ENCODE measurements around the gene MIB2.
"Not testable (repeated sequence)": the region's sequence is repeated elsewhere in the genome, so short reads cannot be mapped to it uniquely, and the experiment has no call there.

Gene MIB2

GRCh38 chr1:1615256-1616044 is at the start of gene MIB2:
MIB2 (plus strand) TSS chr1:1615500; CDS start chr1:1623453, 7,953 bp downstream.
- DNase-seq (ENCODE audit: low read depth, low spot score) = peak; percentile 96

DNA sequence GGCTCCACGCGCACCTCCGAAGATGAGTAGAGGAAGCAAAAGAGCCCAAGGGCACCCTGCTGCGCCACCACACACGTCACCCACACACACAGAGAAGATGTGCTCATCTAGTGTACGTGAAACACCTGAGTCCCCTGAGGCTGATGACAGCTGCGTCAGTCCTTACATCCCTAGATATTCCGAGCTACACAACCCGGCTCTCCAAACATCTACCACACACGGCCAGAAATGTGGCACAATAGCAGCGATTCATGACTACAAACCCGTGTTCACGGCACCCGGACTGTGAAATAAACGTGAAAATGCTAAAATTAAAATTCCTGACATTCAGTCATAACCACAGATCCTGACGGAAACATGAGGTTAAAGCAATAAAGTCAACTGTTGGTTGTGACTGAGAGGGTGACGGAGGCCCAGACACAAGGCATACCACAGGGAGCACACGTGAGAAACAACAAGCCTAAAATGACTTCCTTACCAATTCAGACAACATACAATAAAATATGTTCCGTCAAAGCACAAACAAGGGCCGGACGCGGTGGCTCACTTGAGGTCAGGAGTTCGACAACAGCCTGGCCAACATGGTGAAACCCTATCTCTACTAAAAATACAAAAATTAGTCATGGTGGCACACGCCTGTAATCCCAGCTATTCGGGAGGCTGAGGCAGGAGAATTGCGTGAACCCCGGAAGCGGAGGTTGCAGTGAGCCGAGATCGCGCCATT is 48.0 kb upstream of the MIB2 start:
- DNase-seq (ENCODE audit: low read depth, low spot score) = no peak

- DNase-seq (ENCODE audit: low read depth, low spot score) = no peak
Measured at GRCh38 chr1:1567891-1568291, 47.4 kb upstream of the MIB2 start.

DNA sequence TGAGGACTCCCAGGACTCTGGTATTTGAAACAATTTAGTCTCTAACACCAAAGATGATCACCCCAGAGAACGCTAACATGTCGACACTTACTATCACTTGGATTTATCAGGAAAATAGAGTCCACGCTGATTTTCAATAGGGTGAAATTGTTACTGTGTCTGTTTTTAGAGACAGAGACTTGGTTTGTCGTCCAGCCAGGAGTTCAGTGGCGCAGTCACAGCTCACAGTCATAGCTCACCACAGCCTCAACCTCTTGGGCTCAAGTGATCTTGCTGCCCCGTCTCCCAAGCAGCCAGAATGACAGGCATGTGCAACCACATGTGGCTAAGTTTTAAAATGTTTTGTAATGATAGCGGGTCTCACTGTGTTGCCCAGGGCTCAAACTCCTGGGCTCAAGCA is 46.0 kb upstream of the MIB2 start:
- no peak for DNase-seq (ENCODE audit: low read depth, low spot score)

DNA sequence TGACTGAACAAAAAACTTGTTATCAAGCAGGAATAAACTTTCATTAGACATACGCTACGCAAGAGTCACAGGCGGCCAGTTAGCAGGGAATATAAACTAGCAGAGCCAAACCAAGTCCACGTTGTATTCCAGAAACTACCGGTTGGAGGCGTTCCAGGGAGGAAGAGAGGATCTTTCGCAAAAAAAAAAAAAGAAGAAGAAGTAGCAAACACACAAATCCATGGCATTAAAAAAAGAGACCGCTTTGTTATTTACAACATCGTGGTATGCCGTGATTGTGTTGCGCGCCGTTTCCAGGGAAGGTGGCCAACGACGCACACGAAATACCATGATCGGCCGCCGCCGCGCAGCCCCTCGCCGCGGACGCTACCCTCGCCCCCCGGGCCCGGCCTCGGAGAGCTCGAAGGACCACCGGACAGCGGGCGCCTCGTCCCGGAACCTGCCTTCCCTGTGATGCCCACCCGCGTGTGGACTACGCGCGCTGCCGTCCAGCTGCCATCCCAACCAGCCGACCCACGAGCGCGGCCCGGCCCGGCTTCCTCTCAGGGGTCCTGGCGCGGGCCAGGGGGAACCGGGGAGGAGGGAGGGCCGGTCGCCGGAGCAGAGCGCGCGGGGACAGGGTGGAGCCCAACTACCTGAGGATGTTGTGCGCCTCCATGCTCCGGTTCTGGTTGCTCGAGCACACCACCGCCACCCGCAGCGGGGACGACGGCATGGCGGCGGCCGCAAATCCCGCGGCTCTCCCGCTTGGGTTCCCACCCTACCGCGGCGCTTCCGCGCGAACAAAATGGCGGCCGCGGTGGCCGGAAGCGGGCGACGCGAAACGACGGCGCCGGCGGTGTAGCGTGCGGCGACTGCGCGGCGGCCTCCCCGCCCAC is 41.2 kb upstream of the MIB2 start:
- peak; percentile 48 for DNase-seq (ENCODE audit: low read depth, low spot score)

DNA sequence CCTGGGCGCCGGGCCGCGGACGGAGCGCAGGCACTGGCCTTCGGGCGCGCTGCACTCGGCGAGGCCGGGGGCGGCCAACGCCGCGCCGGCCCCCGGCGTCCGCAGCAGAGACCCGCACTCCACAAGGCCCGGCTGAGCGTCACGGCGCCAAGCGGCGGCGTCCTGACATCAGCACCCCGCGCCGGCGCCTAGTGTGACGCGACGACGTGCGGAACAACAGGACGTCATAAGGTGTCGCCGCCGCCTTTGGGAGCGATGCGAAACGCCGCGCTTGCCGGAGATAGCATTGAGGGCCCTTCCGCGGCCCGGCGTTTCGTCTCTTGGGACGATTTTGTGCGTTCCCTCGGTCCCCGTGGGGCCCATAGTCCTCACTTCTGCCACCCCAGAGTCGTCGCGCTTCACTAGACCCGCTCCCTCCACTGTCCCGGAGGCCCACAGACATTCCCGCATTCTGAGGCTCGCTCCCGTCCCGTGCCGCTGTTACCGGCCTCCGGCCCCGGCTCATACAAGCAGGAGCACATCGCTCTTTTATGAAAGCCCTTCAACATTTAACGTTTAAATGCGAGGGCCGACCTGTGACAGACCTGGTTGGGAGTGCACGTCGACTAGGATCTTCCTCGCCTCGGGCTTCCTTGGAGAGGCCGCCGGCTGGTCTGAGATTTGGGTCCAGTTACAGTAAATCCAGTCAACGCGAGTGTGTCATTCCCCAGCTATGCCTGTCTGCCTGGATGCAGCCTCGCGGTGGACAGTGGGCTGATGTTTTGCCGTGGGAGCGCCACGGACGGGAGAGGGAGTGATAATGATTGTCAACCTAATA is 40.4 kb upstream of the MIB2 start, which contains the start of gene SSU72:
Gene SSU72, minus strand, starts transcription at position 143 of the 817 bp plus-strand sequence. CDS start 306 bp downstream, outside the sequence.
- peak; percentile 89 for DNase-seq (ENCODE audit: low read depth, low spot score)

DNA sequence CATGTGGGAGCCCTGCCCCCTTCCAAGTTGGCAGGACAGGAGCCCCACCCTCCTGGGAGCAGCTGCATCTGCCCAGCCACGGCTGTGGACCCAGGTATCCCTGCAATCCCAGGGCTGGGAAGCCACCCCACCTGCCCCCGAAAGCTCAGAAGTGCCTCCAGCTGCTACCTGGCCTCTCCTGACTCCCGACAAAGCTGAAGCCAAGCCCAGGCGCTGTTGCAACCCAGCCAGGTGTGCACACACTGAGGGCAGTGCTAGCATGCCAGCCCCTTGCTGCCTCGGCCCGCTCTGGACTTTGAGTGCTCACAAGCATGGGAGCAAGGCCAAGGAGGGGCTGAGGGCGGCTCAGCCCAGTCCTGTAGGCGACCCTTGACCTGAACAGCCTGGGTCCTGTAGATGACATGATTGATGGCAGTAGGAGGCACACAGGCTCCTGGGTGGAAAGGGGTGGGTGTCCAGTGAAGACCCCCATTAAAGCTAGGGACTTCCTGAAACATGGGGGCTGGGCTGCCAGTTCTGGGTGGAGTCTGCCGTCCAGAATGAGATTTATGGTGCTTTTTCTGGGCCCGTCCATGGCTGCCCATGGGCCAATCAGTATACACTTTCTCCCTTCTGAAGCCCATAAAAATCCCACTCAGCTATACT is 37.8 kb upstream of the MIB2 start:
- no peak for DNase-seq (ENCODE audit: low read depth, low spot score)

DNA sequence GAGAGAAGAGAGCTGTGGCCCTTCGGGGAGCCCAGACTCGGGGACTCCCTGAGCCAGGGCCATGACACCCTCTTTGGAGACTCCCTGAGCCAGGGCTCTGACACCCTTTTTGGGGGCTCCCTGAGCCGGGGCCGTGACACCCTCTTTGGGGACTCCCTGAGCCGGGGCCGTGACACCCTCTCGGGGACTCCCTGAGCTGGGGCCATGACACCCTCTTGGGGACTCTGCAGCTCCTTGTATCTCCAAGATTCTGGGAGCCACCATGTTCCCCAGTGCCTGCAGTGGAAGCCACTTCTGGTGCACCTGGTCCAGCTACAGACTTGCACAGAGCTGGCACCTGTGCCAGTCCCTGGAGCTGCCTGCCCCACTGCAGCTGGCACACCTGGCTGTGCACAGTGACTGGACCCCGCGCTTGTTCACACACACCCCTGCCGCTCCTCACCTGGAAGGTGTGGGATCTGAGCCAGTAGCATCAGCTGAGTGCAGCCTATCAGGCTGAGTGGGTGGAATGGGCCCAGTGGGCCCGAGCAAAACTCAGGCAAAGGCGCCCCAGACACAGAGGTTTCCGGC is 36.8 kb upstream of the MIB2 start:
- no peak for DNase-seq (ENCODE audit: low read depth, low spot score)

DNA sequence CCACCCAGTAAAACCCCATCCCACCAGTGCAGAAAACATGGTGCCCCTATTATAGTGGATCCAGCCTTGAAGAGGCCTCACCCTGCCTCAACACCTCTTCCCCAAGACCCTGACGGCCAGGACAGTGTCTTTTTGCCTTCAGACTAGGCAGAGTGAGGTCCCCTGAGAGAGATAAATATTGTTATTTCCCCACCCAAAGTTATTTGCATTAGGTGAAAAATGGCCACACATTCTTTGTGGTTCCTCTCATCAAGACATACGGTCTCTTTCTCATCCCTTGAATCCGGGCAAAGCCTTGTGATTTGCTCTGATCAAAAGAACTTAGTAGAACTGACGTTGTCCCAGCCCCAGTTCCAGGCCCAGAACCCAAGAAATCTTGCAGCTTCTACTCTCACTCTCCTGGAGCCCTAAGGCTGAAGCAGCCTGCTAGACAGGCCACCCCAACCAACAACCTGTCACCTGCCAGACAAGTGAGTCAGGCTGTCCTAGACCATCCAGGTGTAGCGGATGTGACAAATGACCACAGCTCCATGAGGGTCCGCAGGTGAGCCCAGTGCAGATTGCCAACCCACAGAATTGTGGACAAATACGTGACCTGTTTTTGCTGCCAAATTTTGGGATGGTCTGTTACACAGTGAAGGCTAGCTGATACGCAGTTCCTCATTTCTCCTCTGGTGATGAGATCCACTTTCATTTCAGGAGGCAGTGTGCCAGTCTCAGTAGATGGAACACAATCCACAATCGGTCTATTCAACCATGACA is 32.5 kb upstream of the MIB2 start:
- no peak for DNase-seq (ENCODE audit: low read depth, low spot score)

DNA sequence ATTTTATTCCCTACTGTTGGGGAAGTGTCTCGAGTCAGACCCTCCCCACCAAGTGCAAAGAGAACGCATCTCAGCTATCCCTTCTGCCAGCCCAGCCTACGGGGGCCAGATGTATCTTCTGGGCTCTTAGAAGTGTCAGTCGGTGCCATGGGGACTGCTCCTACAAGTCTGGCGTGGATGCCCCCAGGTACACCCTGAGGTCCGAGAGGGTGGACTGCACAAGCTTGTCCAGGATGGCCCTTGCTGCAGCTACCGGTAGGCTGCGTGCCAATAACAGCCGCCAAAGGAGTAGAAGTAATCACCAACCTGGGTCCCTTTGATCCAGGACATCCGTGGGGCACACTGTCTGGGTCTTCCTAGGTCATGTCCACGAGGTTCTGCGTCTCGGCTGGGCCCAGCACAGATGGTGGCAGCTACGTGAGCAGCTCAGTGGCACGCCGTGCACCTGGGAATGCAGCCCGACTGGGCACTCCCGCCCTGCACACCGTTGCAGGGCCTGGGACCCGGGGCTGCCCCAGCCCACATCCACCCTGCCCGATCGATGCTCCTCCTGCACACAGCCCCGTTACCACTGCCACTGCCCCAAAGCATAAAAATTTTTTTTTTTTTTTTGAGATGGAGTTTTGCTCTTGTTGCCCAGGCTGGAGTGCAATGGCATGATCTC is 31.8 kb upstream of the MIB2 start:
- DNase-seq (ENCODE audit: low read depth, low spot score) = no peak

DNA sequence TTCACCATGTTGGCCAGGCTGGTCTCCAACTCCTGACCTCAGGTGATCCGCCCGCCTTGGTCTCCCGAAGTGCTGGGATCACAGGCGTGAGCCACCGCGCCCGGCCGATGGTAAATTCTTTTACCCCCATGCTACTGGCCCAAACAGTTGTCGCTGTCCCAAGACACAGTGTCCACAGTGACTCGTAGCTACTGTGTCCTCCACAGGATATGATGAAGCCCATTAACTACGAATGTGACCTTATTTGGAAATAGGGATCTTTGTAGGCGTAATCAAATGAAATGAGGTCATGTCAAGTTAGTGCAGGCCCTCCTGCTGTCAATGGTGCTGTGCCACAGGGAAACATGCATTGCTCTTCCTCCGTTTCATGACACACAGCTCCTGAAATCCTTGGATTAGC is 23.8 kb upstream of the MIB2 start:
- DNase-seq (ENCODE audit: low read depth, low spot score) = no peak

DNA sequence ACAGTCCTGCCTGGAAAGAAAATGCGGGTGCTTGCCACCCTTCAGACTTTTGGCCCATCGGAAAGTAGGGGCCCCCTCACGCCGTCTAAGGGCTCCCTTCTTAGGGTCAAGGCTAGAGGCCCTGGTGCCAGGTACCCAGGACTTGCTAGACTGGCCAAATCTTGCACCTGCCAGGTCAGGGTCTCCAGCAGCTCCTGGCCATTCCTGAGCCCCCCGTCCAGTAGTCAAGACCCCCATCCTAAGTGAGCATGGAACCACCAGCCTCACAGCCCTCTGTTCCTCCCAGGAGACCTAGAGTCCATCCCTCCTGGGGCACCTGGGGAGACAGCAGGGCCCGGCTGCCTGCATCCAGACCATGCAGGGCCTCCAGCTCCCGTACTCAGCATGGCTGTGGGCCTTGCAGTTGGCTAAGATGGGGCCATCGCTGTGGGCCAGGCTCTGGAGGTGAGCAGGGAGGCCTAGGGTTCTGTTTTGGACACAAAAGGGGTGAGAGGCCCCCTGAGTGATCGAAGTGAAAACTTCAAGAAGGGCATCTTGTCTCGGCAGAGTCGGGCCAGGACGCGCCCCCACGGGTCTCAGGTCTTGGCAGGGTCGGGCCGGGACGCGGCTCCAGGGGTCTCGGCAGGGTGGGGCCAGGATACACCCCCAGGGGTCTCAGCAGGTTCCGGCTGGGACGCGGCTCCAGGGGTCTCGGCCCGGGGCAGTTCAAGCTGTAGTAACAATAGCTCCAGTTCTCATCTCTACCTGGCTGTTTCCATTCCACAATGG is 21.3 kb upstream of the MIB2 start:
- DNase-seq (ENCODE audit: low read depth, low spot score) = no peak

DNA sequence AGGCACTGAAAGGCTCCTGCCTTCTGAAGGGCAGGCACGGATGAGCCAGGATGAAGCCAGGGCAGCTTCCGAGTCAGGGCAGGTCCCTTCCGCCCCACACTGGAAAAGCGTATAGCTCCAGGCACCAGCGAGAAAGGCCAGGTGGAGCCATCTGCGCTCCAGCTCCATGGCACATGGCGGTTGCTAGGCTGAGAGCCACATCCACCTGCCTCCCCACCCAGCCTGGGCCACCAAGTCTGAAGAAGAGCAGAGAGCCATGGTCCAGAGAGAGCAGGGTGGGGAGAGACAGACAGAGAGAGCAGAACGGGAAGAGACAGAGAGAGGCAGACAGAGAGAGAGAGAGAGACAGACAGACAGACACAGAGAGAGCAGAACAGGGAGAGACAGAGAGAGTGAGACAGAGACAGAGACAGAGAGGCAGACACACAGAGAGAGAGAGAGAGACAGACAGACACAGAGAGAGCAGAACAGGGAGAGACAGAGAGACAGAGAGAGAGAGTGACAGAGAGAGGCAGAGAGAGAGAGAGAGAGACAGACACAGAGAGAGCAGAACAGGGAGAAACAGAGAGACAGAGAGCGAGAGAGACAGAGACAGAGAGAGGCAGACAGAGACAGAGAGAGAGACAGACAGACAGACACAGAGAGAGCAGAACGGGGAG is 20.6 kb upstream of the MIB2 start:
- no peak for DNase-seq (ENCODE audit: low read depth, low spot score)

- DNase-seq (ENCODE audit: low read depth, low spot score) = not testable (repeated sequence)
Measured at GRCh38 chr1:1595341-1595740, 20.0 kb upstream of the MIB2 start.

- no peak for DNase-seq (ENCODE audit: low read depth, low spot score)
Measured at GRCh38 chr1:1596493-1597274, 18.6 kb upstream of the MIB2 start.

DNA sequence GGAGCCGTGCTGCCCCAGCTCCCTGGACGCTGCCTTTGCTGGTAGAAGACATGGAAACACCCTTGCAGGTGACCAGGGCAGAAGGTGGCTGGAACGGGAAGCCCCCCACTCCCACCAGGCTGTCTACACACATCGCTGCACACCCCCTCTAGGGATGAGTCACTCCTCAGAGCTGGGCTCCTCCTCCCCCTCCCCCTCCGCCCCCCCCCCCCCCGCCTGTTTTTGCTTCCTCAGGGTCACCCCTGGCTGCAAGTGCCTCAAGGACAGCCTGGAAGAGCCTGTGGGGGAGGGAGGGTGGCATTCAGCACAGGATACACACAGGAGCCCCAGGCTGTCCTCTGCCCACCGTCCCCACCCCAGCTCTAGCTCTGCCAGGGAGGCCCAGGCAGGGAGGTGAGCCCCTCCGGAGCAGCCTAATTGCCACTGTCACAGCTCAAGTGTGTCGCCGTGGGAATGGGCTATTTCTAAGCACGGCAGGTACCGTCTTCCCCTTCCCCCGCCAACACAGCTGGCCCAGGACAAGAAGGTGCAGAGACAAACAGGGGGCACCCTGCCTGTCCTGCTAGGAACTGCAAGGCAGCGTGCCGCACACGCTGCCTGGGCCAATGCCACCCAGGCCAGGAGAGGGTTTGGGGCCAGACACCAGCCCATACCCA is 17.9 kb upstream of the MIB2 start:
- DNase-seq (ENCODE audit: low read depth, low spot score) = no peak

All from activated CD4-positive, CD25-positive, alpha-beta regulatory T cell treated with anti-CD3 and anti-CD28 coated beads, Interleukin-2, amount 50 U/mL, for 16 hours (primary cell).